HEK293T (cell line): ENCODE results near the gene GABRG3.

Experiments used
- CTCF ChIA-PET: fragments of 350-600 bp; formaldehyde crosslinking; extraction: SDS; loops from one replicate; lab custom pipeline; 2021; ENCODE audit warnings: antibody characterized with exemption, inconsistent platforms; lab: Yijun Ruan, JAX
- POLR2A ChIA-PET: fragments of 350-600 bp; formaldehyde crosslinking; extraction: SDS; loops from one replicate; lab custom pipeline; 2020; ENCODE audit warnings: antibody characterized with exemption, inconsistent platforms; lab: Yijun Ruan, JAX
- DNase-seq: peaks from one replicate; pipeline ENCODE4 v3.0.0; 2012; ENCODE audit warnings: mixed read lengths; ENCODE audit errors: extremely low spot score
- ARNT ChIP-seq: fragments of 450-650 bp; IDR thresholded peaks from 2 replicates; pipeline ENCODE4 v1.6.1; 2017; ENCODE audit warnings: mild to moderate bottlenecking
- BHLHE40 ChIP-seq: fragments of 450-650 bp; IDR thresholded peaks from 2 replicates; pipeline ENCODE4 v1.6.1; 2016; ENCODE audit warnings: mild to moderate bottlenecking, moderate library complexity, borderline replicate concordance
- CTBP1 ChIP-seq: fragments of 450-650 bp; IDR thresholded peaks from 2 replicates; pipeline ENCODE4 v1.6.1; 2016; ENCODE audit warnings: borderline replicate concordance
- ELF4 ChIP-seq: fragments of 450-650 bp; IDR thresholded peaks from 2 replicates; pipeline ENCODE4 v1.6.1; 2017; ENCODE audit warnings: antibody characterized with exemption
- FOXA1 ChIP-seq: fragments of 450-650 bp; IDR thresholded peaks from 2 replicates; pipeline ENCODE4 v1.6.1; 2016; ENCODE audit warnings: mild to moderate bottlenecking
- FOXK2 ChIP-seq: fragments of 450-650 bp; IDR thresholded peaks from 2 replicates; pipeline ENCODE4 v1.6.1; 2016; ENCODE audit warnings: mild to moderate bottlenecking
- FOXM1 ChIP-seq: fragments of 450-650 bp; IDR thresholded peaks from 2 replicates; pipeline ENCODE4 v1.6.1; 2017; ENCODE audit warnings: mild to moderate bottlenecking, borderline replicate concordance
- HDGF ChIP-seq: fragments of 450-650 bp; IDR thresholded peaks from 2 replicates; pipeline ENCODE4 v1.6.1; 2017; ENCODE audit warnings: antibody characterized with exemption, borderline replicate concordance
- L3MBTL2 ChIP-seq: fragments of 450-650 bp; conservative IDR thresholded peaks from 2 replicates; pipeline ENCODE4 v1.6.1; 2016; ENCODE audit warnings: mild to moderate bottlenecking
- LEF1 ChIP-seq: fragments of 450-650 bp; IDR thresholded peaks from 2 replicates; pipeline ENCODE4 v1.6.1; 2017; ENCODE audit warnings: mild to moderate bottlenecking, borderline replicate concordance
- NFRKB ChIP-seq: fragments of 450-650 bp; IDR thresholded peaks from 2 replicates; pipeline ENCODE4 v1.6.1; 2016; ENCODE audit warnings: mild to moderate bottlenecking, moderate library complexity
- PKNOX1 ChIP-seq: fragments of 450-650 bp; IDR thresholded peaks from 2 replicates; pipeline ENCODE4 v1.6.1; 2016
- SP1 ChIP-seq: fragments of 450-650 bp; IDR thresholded peaks from 2 replicates; pipeline ENCODE4 v1.6.1; 2017
- SUZ12 ChIP-seq: fragments of 450-650 bp; IDR thresholded peaks from 2 replicates; pipeline ENCODE4 v1.6.1; 2016; ENCODE audit warnings: mild to moderate bottlenecking
- TARDBP ChIP-seq: fragments of 450-650 bp; IDR thresholded peaks from 2 replicates; pipeline ENCODE4 v1.6.1; 2016
- ZNF384 ChIP-seq: fragments of 450-650 bp; IDR thresholded peaks from 2 replicates; pipeline ENCODE4 v1.6.1; 2016

GABRG3 gene

GRCh38 chr15:27582726-27583410 lies 611.9 kb downstream of the GABRG3 start:
- CTCF ChIA-PET = no interaction called here
- no peak for TF ChIP-seq NFRKB
- TF ChIP-seq FOXA1 = no peak
- TF ChIP-seq FOXK2 = no peak
- POLR2A ChIA-PET = no interaction called here
- DNase-seq = no peak

- ChIA-PET POLR2A (no interaction called here), CTCF (no interaction called here)
- no peak for DNase-seq
- no peak for TF ChIP-seq HDGF
- TF ChIP-seq LEF1 = no peak
- TF ChIP-seq SUZ12 = no peak
- TF ChIP-seq L3MBTL2 = no peak
- no peak for TF ChIP-seq BHLHE40
- no peak for TF ChIP-seq TARDBP
- no peak for TF ChIP-seq FOXM1
- TF ChIP-seq CTBP1 = no peak
- TF ChIP-seq NFRKB = no peak
- TF ChIP-seq SP1 = no peak
- TF ChIP-seq ELF4 = no peak
- no peak for TF ChIP-seq ZNF384
- TF ChIP-seq ARNT = no peak
- TF ChIP-seq FOXA1 = no peak
These were observed 612.7 kb downstream of the GABRG3 start for GRCh38 chr15:27583651-27584050.

- CTCF ChIA-PET = no interaction called here
- POLR2A ChIA-PET = no interaction called here
These were observed 614.2 kb downstream of the GABRG3 start for GRCh38 chr15:27585041-27585640.

GRCh38 chr15:27587810-27588209 lies 616.8 kb downstream of the GABRG3 start:
- TF ChIP-seq L3MBTL2 (no peak), ZNF384 (no peak), NFRKB (no peak), FOXA1 (no peak)
- ChIA-PET POLR2A (no interaction called here), CTCF (no interaction called here)
- peak; percentile 5 for DNase-seq

More at GRCh38 chr15:27585041-27585640, 614.2 kb downstream of the GABRG3 start:
- no peak for DNase-seq
- no peak for TF ChIP-seq CTBP1
- TF ChIP-seq FOXK2 = no peak

GRCh38 chr15:27589260-27589659 lies 618.3 kb downstream of the GABRG3 start:
- POLR2A ChIA-PET = no interaction called here
- no peak for DNase-seq
- CTCF ChIA-PET = no interaction called here
- TF ChIP-seq SP1 (no peak), NFRKB (no peak), PKNOX1 (no peak), ZNF384 (no peak), FOXK2 (no peak), L3MBTL2 (no peak), CTBP1 (no peak), FOXM1 (no peak), LEF1 (no peak), BHLHE40 (no peak), ARNT (no peak), SUZ12 (no peak), ELF4 (no peak), TARDBP (no peak)

GRCh38 chr15:27589782-27590181 lies 618.8 kb downstream of the GABRG3 start:
- no peak for DNase-seq
- TF ChIP-seq FOXA1 (no peak), ELF4 (no peak), SP1 (no peak), CTBP1 (no peak), HDGF (no peak), FOXM1 (no peak)

More at GRCh38 chr15:27589782-27590181, 618.8 kb downstream of the GABRG3 start:
- ChIA-PET CTCF (no interaction called here), POLR2A (no interaction called here)
